ENCODE data around the gene UNC5CL.

DNA sequence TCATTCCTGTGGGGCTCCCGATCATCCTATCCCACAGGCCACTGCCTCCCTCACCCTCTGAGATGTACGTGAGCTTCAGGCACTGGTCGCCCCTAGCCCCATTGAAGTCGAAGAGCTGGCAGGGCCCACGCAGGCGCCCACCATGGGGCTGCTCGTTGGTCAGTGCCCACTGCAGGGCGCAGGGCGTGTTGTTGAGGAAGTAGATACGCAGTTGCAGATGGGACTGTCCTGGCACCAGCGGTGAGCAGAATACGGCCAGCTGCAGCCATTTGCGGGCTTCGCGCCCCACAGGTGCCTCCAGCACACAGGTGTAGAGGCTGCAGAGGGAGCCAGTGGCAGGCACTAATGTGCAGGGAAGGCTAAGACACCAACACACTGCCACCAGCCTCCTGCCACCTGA is 6.2 kb downstream of the UNC5CL start:
- TF ChIP-seq, protein P1, sequence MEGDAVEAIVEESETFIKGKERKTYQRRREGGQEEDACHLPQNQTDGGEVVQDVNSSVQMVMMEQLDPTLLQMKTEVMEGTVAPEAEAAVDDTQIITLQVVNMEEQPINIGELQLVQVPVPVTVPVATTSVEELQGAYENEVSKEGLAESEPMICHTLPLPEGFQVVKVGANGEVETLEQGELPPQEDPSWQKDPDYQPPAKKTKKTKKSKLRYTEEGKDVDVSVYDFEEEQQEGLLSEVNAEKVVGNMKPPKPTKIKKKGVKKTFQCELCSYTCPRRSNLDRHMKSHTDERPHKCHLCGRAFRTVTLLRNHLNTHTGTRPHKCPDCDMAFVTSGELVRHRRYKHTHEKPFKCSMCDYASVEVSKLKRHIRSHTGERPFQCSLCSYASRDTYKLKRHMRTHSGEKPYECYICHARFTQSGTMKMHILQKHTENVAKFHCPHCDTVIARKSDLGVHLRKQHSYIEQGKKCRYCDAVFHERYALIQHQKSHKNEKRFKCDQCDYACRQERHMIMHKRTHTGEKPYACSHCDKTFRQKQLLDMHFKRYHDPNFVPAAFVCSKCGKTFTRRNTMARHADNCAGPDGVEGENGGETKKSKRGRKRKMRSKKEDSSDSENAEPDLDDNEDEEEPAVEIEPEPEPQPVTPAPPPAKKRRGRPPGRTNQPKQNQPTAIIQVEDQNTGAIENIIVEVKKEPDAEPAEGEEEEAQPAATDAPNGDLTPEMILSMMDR (IDR thresholded peaks at IDR 0.05) = no peak
- TF ChIP-seq POLR2A (IDR thresholded peaks at IDR 0.05) = no peak

Data from upper lobe of left lung (tissue), 4 donors.